H1 (cell line): ENCODE measurements around the gene KRTAP3-2. TPM values are rescaled to one million over a fixed set of nuclear protein-coding genes. Genes with fewer than 3 reads are reported as not detected.

Experiments used
- CTCF ChIA-PET: fragments of 300-600 bp; sonication (Branson Sonifier 250); formaldehyde crosslinking; loops from one replicate; lab custom pipeline; 2021; ENCODE audit not compliant: partially characterized antibody; lab: Charles Lee
- POLR2A ChIA-PET: fragments of 300-600 bp; sonication (Branson Sonifier 250); formaldehyde crosslinking; loops from one replicate; lab custom pipeline; 2021; ENCODE audit warnings: inconsistent platforms; ENCODE audit not compliant: partially characterized antibody; lab: Charles Lee
- DNase-seq, 2 experiments: peaks; one replicate each; pipeline versions ENCODE4 v3.0.0 to v3.0.0-alpha.2; 2010 to 2022; ENCODE audit warnings: low spot score in 2 of 2, low read depth in 1 of 2, mixed read lengths in 1 of 2
- FAIRE-seq: peaks from 2 replicates; lab custom pipeline; 2011; peaks lifted over from hg19 to GRCh38; lab: Jason Lieb, UNC
- H2AFZ ChIP-seq: 2 replicates; pipeline ENCODE4 v1.8.1; 2012; ENCODE audit warnings: low read length, inconsistent platforms
- H2AK5ac ChIP-seq: 2 replicates; pipeline ENCODE4 v1.6.1; 2013; ENCODE audit warnings: low read depth, low read length
- H2BK120ac ChIP-seq: replicated peaks from 2 replicates; pipeline ENCODE3; 2013; ENCODE audit warnings: low read depth, low read length, inconsistent platforms
- H2BK12ac ChIP-seq: 2 replicates; pipeline ENCODE4 v1.6.1; 2013; ENCODE audit warnings: low read depth, low read length
- H2BK15ac ChIP-seq: 2 replicates; pipeline ENCODE4 v1.6.1; 2013; ENCODE audit warnings: low read length
- H2BK20ac ChIP-seq: 2 replicates; pipeline ENCODE4 v1.6.1; 2013; ENCODE audit warnings: low read length
- H2BK5ac ChIP-seq: 2 replicates; pipeline ENCODE4 v1.6.1; 2013; ENCODE audit warnings: low read depth, low read length
- H3K14ac ChIP-seq: 2 replicates; pipeline ENCODE4 v1.6.1; 2013; ENCODE audit warnings: inconsistent platforms; ENCODE audit not compliant: insufficient read length
- H3K18ac ChIP-seq: 2 replicates; pipeline ENCODE4 v1.6.1; 2013; ENCODE audit warnings: low read length; ENCODE audit errors: extremely low read depth
- H3K23ac ChIP-seq: 2 replicates; pipeline ENCODE4 v1.6.1; 2013; ENCODE audit warnings: inconsistent platforms; ENCODE audit not compliant: insufficient read length
- H3K23me2 ChIP-seq: 2 replicates; pipeline ENCODE4 v1.6.1; 2013; ENCODE audit warnings: low read depth, low read length
- H3K27ac ChIP-seq: 2 replicates; pipeline ENCODE4 v1.6.1; 2011; ENCODE audit warnings: low read depth, low read length, inconsistent platforms
- H3K27me3 ChIP-seq, 4 experiments: replicated peaks in 1 of 4; 1 replicate in 1 of 4; 2 replicates in 3 of 4; pipeline versions ENCODE4 v1.6.1 to v1.8.1; 2011 to 2013; ENCODE audit warnings: low read length in 3 of 4, mild to moderate bottlenecking in 3 of 4, inconsistent platforms in 2 of 4, mixed read lengths in 2 of 4, moderate library complexity in 1 of 4; ENCODE audit not compliant: control insufficient read depth in 3 of 4, insufficient read depth in 3 of 4; ENCODE audit errors: extremely low read depth in 1 of 4
- H3K36me3 ChIP-seq, 4 experiments: 2 replicates each; pipeline versions ENCODE4 v1.6.1 to v1.8.1; 2011 to 2013; ENCODE audit warnings: mild to moderate bottlenecking in 4 of 4, low read length in 3 of 4, moderate library complexity in 2 of 4, control low read depth in 1 of 4, inconsistent platforms in 1 of 4; ENCODE audit not compliant: insufficient read depth in 4 of 4, control insufficient read depth in 2 of 4
- H3K4ac ChIP-seq: replicated peaks from 2 replicates; pipeline ENCODE3; 2013; ENCODE audit warnings: low read length, low read depth, mixed read lengths, inconsistent platforms; ENCODE audit not compliant: insufficient read length
- H3K4me1 ChIP-seq, 4 experiments: replicated peaks in 1 of 4; 1 replicate in 1 of 4; 2 replicates in 3 of 4; pipeline versions ENCODE4 v1.6.1 to v1.8.1; 2011 to 2013; ENCODE audit warnings: low read length in 3 of 4, inconsistent platforms in 2 of 4, mixed read lengths in 1 of 4; ENCODE audit not compliant: insufficient read depth in 4 of 4, control insufficient read depth in 3 of 4
- H3K4me2 ChIP-seq, 2 experiments: 2 replicates each; pipeline versions ENCODE4 v1.6.1 to v1.8.1; 2011 to 2013; ENCODE audit warnings: low read depth in 2 of 2, low read length in 2 of 2, control low read depth in 1 of 2, inconsistent platforms in 1 of 2, mild to moderate bottlenecking in 1 of 2; ENCODE audit not compliant: insufficient read depth in 1 of 2
- H3K4me3 ChIP-seq, 4 experiments: fragments of 200-600, 300-600 bp in 1 of 4; sonication (generic), shearing (Covaris generic), sonication (Bioruptor Twin) in 1 of 4; 2 replicates each; pipeline versions ENCODE4 v1.5.1 to v1.8.1; 2011 to 2016; ENCODE audit warnings: low read length in 4 of 4, low read depth in 3 of 4, control low read depth in 2 of 4, inconsistent platforms in 2 of 4, mild to moderate bottlenecking in 2 of 4, mixed read lengths in 1 of 4, moderate library complexity in 1 of 4; ENCODE audit not compliant: insufficient read depth in 2 of 4; ENCODE audit errors: extremely low read depth in 1 of 4
- H3K56ac ChIP-seq: replicated peaks from 2 replicates; pipeline ENCODE3; 2013; ENCODE audit warnings: low read depth, mild to moderate bottlenecking, mixed read lengths, low read length, inconsistent platforms; ENCODE audit not compliant: insufficient read length
- H3K79me1 ChIP-seq: 2 replicates; pipeline ENCODE4 v1.6.1; 2013; ENCODE audit warnings: low read depth, low read length, control low read depth
- H3K79me2 ChIP-seq, 2 experiments: 2 replicates each; pipeline versions ENCODE4 v1.6.1 to v1.8.1; 2012 to 2013; ENCODE audit warnings: low read length in 2 of 2, mild to moderate bottlenecking in 2 of 2, inconsistent platforms in 1 of 2; ENCODE audit not compliant: insufficient read depth in 2 of 2, control insufficient read depth in 1 of 2
- H3K9ac ChIP-seq, 4 experiments: replicated peaks in 1 of 4; 1 replicate in 1 of 4; 2 replicates in 3 of 4; pipeline versions ENCODE4 v1.6.1 to v1.8.1; 2011 to 2013; ENCODE audit warnings: low read depth in 3 of 4, low read length in 3 of 4, control low read depth in 2 of 4, mild to moderate bottlenecking in 2 of 4, moderate library complexity in 2 of 4, inconsistent platforms in 1 of 4; ENCODE audit errors: extremely low read depth in 1 of 4
- H3K9me3 ChIP-seq, 2 experiments: 2 replicates each; pipeline versions ENCODE4 v1.6.1 to v1.8.1; 2012 to 2013; ENCODE audit warnings: mild to moderate bottlenecking in 2 of 2, moderate library complexity in 2 of 2, control low read depth in 1 of 2, inconsistent platforms in 1 of 2, low read depth in 1 of 2, low read length in 1 of 2, mixed read lengths in 1 of 2; ENCODE audit not compliant: insufficient read depth in 2 of 2
- H4K20me1 ChIP-seq, 2 experiments: replicated peaks in 1 of 2; 2 replicates each; pipeline versions ENCODE3 to v1.8.1; 2011 to 2013; ENCODE audit warnings: inconsistent platforms in 2 of 2, low read length in 2 of 2, mild to moderate bottlenecking in 1 of 2; ENCODE audit not compliant: insufficient read depth in 2 of 2, control insufficient read depth in 1 of 2
- H4K5ac ChIP-seq: 2 replicates; pipeline ENCODE4 v1.6.1; 2013; ENCODE audit warnings: low read length, low read depth, mixed read lengths, inconsistent platforms; ENCODE audit not compliant: insufficient read length
- H4K8ac ChIP-seq: 2 replicates; pipeline ENCODE4 v1.8.0; 2013; ENCODE audit warnings: mild to moderate bottlenecking, moderate library complexity, low read length, inconsistent platforms; ENCODE audit not compliant: insufficient read depth; ENCODE audit errors: extremely low read depth
- H4K91ac ChIP-seq: replicated peaks from 2 replicates; pipeline ENCODE3; 2013; ENCODE audit warnings: low read length, mixed read lengths, inconsistent platforms; ENCODE audit not compliant: insufficient read length
- ASH2L ChIP-seq: fragments of 200-600, 300-600 bp; sonication (generic); IDR thresholded peaks from one replicate; pipeline ENCODE4 v1.7.1; 2017; ENCODE audit warnings: low read length
- CTCF ChIP-seq, 3 experiments: IDR thresholded peaks; 1 replicate in 2 of 3; 2 replicates in 1 of 3; pipeline versions ENCODE4 v1.5.1 to v1.6.1; 2011; ENCODE audit warnings: low read length in 3 of 3, mild to moderate bottlenecking in 3 of 3, inconsistent platforms in 2 of 3, low read depth in 1 of 3, moderate library complexity in 1 of 3; ENCODE audit not compliant: insufficient read depth in 1 of 3; ENCODE audit errors: control extremely low read depth in 1 of 3
- HDAC2 ChIP-seq, 2 experiments: fragments of 300-600 bp in 1 of 2; sonication (generic) in 1 of 2; IDR thresholded peaks; 2 replicates each; pipeline ENCODE4 v1.6.1; 2011 to 2012; ENCODE audit warnings: low read depth in 2 of 2, low read length in 2 of 2, mild to moderate bottlenecking in 2 of 2, moderate library complexity in 2 of 2, borderline replicate concordance in 1 of 2, inconsistent platforms in 1 of 2
- KDM4A ChIP-seq: IDR thresholded peaks from one replicate; pipeline ENCODE4 v1.7.1; 2012; ENCODE audit warnings: low read depth, mild to moderate bottlenecking, moderate library complexity, low read length, inconsistent platforms; ENCODE audit not compliant: severe bottlenecking
- RAD21 ChIP-seq, 2 experiments: IDR thresholded peaks in 1 of 2; conservative IDR thresholded peaks in 1 of 2; 2 replicates each; pipeline ENCODE4 v1.6.1; 2011; ENCODE audit warnings: low read depth in 2 of 2, low read length in 2 of 2, improper control_type of control experiment in 1 of 2, inconsistent platforms in 1 of 2, mild to moderate bottlenecking in 1 of 2, moderate library complexity in 1 of 2
- WGBS, 2 experiments: shearing (Covaris generic) in 1 of 2; methylation state at CpG; one replicate each; pipeline versions ENCODE4 v1.1.6 to v1.1.7; 2013 to 2015; ENCODE audit warnings: low lambda C conversion rate in 2 of 2, mixed read lengths in 2 of 2, inconsistent platforms in 1 of 2, low coverage in 1 of 2, missing lambda C conversion rate in 1 of 2; ENCODE audit not compliant: insufficient replicate concordance in 2 of 2, insufficient coverage in 1 of 2, insufficient read length in 1 of 2; ENCODE audit errors: extremely low coverage in 1 of 2, missing lambda C conversion rate in 1 of 2; 5-methylcytosine and 5-hydroxymethylcytosine counted together
- polyA plus RNA-seq, 7 experiments: library from polyadenylated mRNA; depleted of rRNA in 3 of 7; stranded (reverse) in 5 of 7; unstranded in 2 of 7; fragments of >200 nt in 5 of 7; fragments of 200-250 nt in 2 of 7; gene quantifications; 1 replicate in 5 of 7; 2 replicates in 1 of 7; 4 replicates in 1 of 7; pipeline versions ENCODE4 v1.2.1 to v1.2.3, GENCODE V29; 2011 to 2013; ENCODE audit warnings: missing spikeins in 2 of 7, mixed read lengths in 2 of 7
- total RNA-seq: library from RNA; stranded (reverse); fragmentation: NEBNext Ultra II Directional; extraction: Animal tissue kit (Norgen Biotek cat#: 25700); gene quantifications from 2 replicates; pipeline ENCODE4 v1.2.1, GENCODE V29; 2021

KRTAP3-2 gene
- total and polyA plus RNA-seq, 2 of the 8 experiments (the other 6 are each of a cell fraction or from before 2014, with no cell fraction given): not detected

- DNase-seq (no peak), FAIRE-seq (peak; percentile 79)
- TF ChIP-seq RAD21 (IDR thresholded peaks at IDR 0.05 in 1 of 2, conservative IDR thresholded peaks at IDR 0.05 in 1 of 2; ENCODE audit: low read depth in 2 of 2, low read length in 2 of 2) (peak in 1 of 2 experiments; percentile 43; a peak in 2 of 4 replicates), ASH2L (no peak), HDAC2 (IDR thresholded peaks at IDR 0.05; ENCODE audit: borderline replicate concordance in 1 of 2, low read depth in 2 of 2, low read length in 2 of 2) (no peak), CTCF (IDR thresholded peaks at IDR 0.05; ENCODE audit: control extremely low read depth in 1 of 3, insufficient read depth in 1 of 3, low read depth in 1 of 3, low read length in 3 of 3) (peak in 2 of 3 experiments; percentile 23 to 64; a peak in 2 of 4 replicates), KDM4A (no peak)
- no peaks in the 10 kb centered on the region for H3K36me3 ChIP-seq
- no peaks in the 10 kb centered on the region for H3K4me1 ChIP-seq
- H3K79me2 ChIP-seq: no peaks in the 10 kb centered on the region
- H3K4ac ChIP-seq: no peak overlapping the region
- no peak overlapping the region for H3K18ac ChIP-seq
- no peak overlapping the region for H2BK120ac ChIP-seq
- no peak overlapping the region for H3K23ac ChIP-seq
- POLR2A ChIA-PET: no interaction called here
- H3K79me1 ChIP-seq: no peaks in the 10 kb centered on the region
- H3K27me3 ChIP-seq: no peaks in the 10 kb centered on the region
- H4K91ac ChIP-seq: no peak overlapping the region
- no peak overlapping the region for H3K14ac ChIP-seq
- no peak overlapping the region for H2BK20ac ChIP-seq
- H2BK5ac ChIP-seq: no peak overlapping the region
- no peak overlapping the region for H3K27ac ChIP-seq
- no peak overlapping the region for H3K9ac ChIP-seq
- H2BK12ac ChIP-seq: no peak overlapping the region
- H2BK15ac ChIP-seq: no peak overlapping the region
- H3K4me2 ChIP-seq: no peak overlapping the region
- H3K56ac ChIP-seq: no peak overlapping the region
- peak overlapping the region; percentile 45; the same call in 1 of the 2 replicates for H2AFZ ChIP-seq
- H4K5ac ChIP-seq: no peak overlapping the region
- H3K4me3 ChIP-seq: no peak overlapping the region
- H4K20me1 ChIP-seq: no peaks in the 10 kb centered on the region
- H2AK5ac ChIP-seq: no peak overlapping the region
- H3K9me3 ChIP-seq: no peaks in the 10 kb centered on the region
- CTCF ChIA-PET: interaction anchor here (0.7 to 5.0 kb wide), 14 partner anchors 9 to 85 kb away, joined by 3 to 34 read pairs (median 4); no protein-coding TSS in a partner anchor
- H3K23me2 ChIP-seq: no peaks in the 10 kb centered on the region
- H4K8ac ChIP-seq: no peak overlapping the region
- 88% methylated on average over 1 of the region's 1 CpG; no CpG with 5 or more reads in 1 of the 2 experiments for WGBS, 2 experiments
Observed at GRCh38 chr17:40963838-40964237, 35.9 kb downstream of the KRTAP3-2 start.
